Mesendoderm (in vitro differentiated cells): ENCODE data around the gene RAB1B.

Experiments used
- DNase-seq: peaks from one replicate; pipeline ENCODE4 v3.0.0; 2013
- H2AK5ac ChIP-seq: 2 replicates; pipeline ENCODE4 v1.6.1; 2013; ENCODE audit warnings: low read length, inconsistent platforms
- H2BK120ac ChIP-seq: 2 replicates; pipeline ENCODE4 v1.6.1; 2013; ENCODE audit warnings: low read depth, mild to moderate bottlenecking, low read length, moderate library complexity, mixed read lengths
- H2BK15ac ChIP-seq: replicated peaks from 2 replicates; pipeline ENCODE4 v1.6.1; 2013; ENCODE audit warnings: low read depth, mild to moderate bottlenecking, moderate library complexity
- H2BK5ac ChIP-seq: 2 replicates; pipeline ENCODE4 v1.6.1; 2013; ENCODE audit warnings: low read length, inconsistent platforms
- H3K18ac ChIP-seq: 2 replicates; pipeline ENCODE4 v1.6.1; 2013; ENCODE audit warnings: mild to moderate bottlenecking, low read length, mixed read lengths
- H3K23ac ChIP-seq: one replicate; pipeline ENCODE4 v1.6.1; 2013; ENCODE audit warnings: low read length
- H3K27ac ChIP-seq: 2 replicates; pipeline ENCODE4 v1.5.1; 2013; ENCODE audit warnings: low read depth, mild to moderate bottlenecking, inconsistent platforms, low read length, moderate library complexity
- H3K27me3 ChIP-seq: 2 replicates; pipeline ENCODE4 v1.6.1; 2013; ENCODE audit warnings: low read length, control low read depth, mild to moderate bottlenecking, inconsistent platforms; ENCODE audit not compliant: insufficient read depth, poor library complexity
- H3K36me3 ChIP-seq: 2 replicates; pipeline ENCODE4 v1.6.1; 2013; ENCODE audit warnings: low read length, inconsistent platforms; ENCODE audit not compliant: control insufficient read depth, insufficient read depth
- H3K4ac ChIP-seq: one replicate; pipeline ENCODE4 v1.6.1; 2013; ENCODE audit warnings: low read depth, mild to moderate bottlenecking, low read length, moderate library complexity
- H3K4me1 ChIP-seq: 2 replicates; pipeline ENCODE4 v1.6.1; 2013; ENCODE audit warnings: low read depth, low read length, inconsistent platforms; ENCODE audit not compliant: control insufficient read depth
- H3K4me2 ChIP-seq: 2 replicates; pipeline ENCODE4 v1.6.1; 2013; ENCODE audit warnings: low read length
- H3K4me3 ChIP-seq: 2 replicates; pipeline ENCODE4 v1.5.1; 2013; ENCODE audit warnings: mild to moderate bottlenecking, low read length
- H3K56ac ChIP-seq: one replicate; pipeline ENCODE4 v1.6.1; 2013; ENCODE audit warnings: low read length
- H3K79me1 ChIP-seq: 2 replicates; pipeline ENCODE4 v1.6.1; 2013; ENCODE audit warnings: low read length, inconsistent platforms
- H3K79me2 ChIP-seq: 2 replicates; pipeline ENCODE4 v1.6.1; 2013; ENCODE audit warnings: mild to moderate bottlenecking, low read length; ENCODE audit not compliant: control insufficient read depth, insufficient read depth
- H3K9ac ChIP-seq: 2 replicates; pipeline ENCODE4 v1.6.1; 2013; ENCODE audit warnings: low read length, inconsistent platforms
- H4K5ac ChIP-seq: one replicate; pipeline ENCODE4 v1.6.1; 2013; ENCODE audit warnings: low read length
- H4K8ac ChIP-seq: one replicate; pipeline ENCODE4 v1.6.1; 2013; ENCODE audit warnings: low read depth, mild to moderate bottlenecking, control low read depth, low read length, moderate library complexity
- WGBS: extraction: QIAGEN DNeasy Blood & Tissue Kit; methylation state at CpG from one replicate; pipeline ENCODE4 v1.1.7; 2013; ENCODE audit warnings: low lambda C conversion rate, missing lambda C conversion rate; ENCODE audit not compliant: insufficient coverage; ENCODE audit errors: extremely low coverage; 5-methylcytosine and 5-hydroxymethylcytosine counted together

RAB1B gene

DNA sequence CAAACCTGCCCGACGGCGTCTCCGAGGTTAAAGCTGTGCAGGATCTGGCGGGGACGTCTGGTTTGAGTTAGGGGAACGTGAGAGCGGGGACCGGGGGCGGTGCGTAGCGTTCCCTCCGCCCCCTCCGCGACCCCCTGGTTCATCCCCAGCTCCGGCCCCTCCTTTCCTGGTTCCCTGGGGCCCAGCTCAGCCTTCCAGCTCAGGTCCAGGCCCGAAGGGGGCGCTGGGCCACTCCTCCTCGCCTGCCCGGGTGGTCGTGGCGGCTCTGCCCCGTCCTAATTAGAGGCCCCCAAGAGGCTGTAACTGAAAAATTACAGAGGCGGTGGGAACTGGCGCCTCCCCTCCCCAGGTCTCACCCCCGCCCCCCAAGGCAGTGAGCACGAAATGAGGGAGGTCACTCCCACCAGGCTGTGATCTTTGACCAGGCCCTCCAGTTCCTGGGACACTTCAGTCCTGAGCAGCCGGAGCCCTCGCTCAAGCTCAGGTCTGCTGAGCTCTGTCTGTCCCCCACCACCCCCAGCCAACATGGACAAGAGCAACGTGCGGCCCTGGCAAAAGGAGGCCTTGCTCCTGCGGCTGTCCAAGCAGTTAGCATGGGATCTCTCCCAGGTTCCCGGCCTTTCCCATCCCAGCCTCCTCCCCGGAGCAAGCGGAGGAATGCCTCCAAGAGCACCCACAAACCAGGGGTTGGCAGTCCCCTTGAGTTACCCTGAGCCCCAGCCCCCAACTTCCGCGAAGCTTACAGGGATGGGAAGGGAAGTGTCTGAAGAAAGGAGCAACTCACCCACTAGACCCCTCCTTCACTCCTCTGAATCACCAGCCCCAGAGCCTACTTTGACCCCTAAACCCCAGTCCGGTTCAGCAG, 45.1 kb downstream of the RAB1B start:
- peak overlapping the region; percentile 1 for H3K18ac ChIP-seq
- no CpG with 5 or more reads among the region's 38 CpGs for WGBS
- H2BK5ac ChIP-seq: peak overlapping the region; percentile 70
- H2AK5ac ChIP-seq: peak overlapping the region; percentile 37
- no peaks in the 10 kb centered on the region for H3K79me2 ChIP-seq
- H4K5ac ChIP-seq: no peak overlapping the region
- H3K4me1 ChIP-seq: peaks cover 16% of the 10 kb centered on the region
- peak overlapping the region; percentile 86 for H3K9ac ChIP-seq
- peak overlapping the region; percentile 9 for H2BK120ac ChIP-seq
- H3K27ac ChIP-seq: peak overlapping the region; percentile 92
- no peaks in the 10 kb centered on the region for H3K36me3 ChIP-seq
- peak overlapping the region; percentile 89 for H3K4me2 ChIP-seq
- no peak overlapping the region for H2BK15ac ChIP-seq
- peak overlapping the region; percentile 93 for H3K56ac ChIP-seq
- no peaks in the 10 kb centered on the region for H3K27me3 ChIP-seq
- H3K23ac ChIP-seq: peak overlapping the region; percentile 24
- no peak for DNase-seq
- peak overlapping the region; percentile 44 for H3K4me3 ChIP-seq
- no peak overlapping the region for H4K8ac ChIP-seq
- H3K79me1 ChIP-seq: no peaks in the 10 kb centered on the region
- peak overlapping the region; percentile 75 for H3K4ac ChIP-seq

DNA sequence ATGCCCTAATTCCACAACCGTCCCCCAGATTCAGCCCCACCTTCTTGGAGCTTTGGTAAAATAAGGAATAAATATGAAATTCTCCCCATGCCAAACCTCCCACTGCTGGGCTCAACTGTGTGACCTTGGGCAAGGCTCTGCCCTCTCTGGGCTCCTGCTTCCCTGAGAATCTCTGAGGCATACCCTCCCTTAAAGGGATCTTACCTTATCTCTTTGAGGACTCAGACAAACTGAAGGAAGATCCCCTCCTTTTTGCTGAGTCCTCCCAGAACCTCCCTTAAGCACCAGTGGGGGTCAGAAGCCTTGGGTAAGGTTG, 45.7 kb downstream of the RAB1B start:
- Histone ChIP-seq H3K23ac (no peak overlapping the region), H3K4me1 (peaks cover 16% of the 10 kb centered on the region), H2BK15ac (no peak overlapping the region), H2BK120ac (no peak overlapping the region), H4K5ac (no peak overlapping the region), H3K56ac (peak overlapping the region; percentile 93), H3K4ac (no peak overlapping the region), H3K4me3 (no peak overlapping the region), H3K79me1 (no peaks in the 10 kb centered on the region), H4K8ac (no peak overlapping the region), H3K9ac (peak overlapping the region; percentile 86), H3K27ac (peak overlapping the region; percentile 92), H3K18ac (no peak overlapping the region), H3K36me3 (no peaks in the 10 kb centered on the region), H2AK5ac (peak overlapping the region; percentile 37), H3K27me3 (no peaks in the 10 kb centered on the region), H3K4me2 (no peak overlapping the region), H3K79me2 (no peaks in the 10 kb centered on the region), H2BK5ac (peak overlapping the region; percentile 67)
- no CpG with 5 or more reads among the region's 1 CpG for WGBS
- DNase-seq: no peak

DNA sequence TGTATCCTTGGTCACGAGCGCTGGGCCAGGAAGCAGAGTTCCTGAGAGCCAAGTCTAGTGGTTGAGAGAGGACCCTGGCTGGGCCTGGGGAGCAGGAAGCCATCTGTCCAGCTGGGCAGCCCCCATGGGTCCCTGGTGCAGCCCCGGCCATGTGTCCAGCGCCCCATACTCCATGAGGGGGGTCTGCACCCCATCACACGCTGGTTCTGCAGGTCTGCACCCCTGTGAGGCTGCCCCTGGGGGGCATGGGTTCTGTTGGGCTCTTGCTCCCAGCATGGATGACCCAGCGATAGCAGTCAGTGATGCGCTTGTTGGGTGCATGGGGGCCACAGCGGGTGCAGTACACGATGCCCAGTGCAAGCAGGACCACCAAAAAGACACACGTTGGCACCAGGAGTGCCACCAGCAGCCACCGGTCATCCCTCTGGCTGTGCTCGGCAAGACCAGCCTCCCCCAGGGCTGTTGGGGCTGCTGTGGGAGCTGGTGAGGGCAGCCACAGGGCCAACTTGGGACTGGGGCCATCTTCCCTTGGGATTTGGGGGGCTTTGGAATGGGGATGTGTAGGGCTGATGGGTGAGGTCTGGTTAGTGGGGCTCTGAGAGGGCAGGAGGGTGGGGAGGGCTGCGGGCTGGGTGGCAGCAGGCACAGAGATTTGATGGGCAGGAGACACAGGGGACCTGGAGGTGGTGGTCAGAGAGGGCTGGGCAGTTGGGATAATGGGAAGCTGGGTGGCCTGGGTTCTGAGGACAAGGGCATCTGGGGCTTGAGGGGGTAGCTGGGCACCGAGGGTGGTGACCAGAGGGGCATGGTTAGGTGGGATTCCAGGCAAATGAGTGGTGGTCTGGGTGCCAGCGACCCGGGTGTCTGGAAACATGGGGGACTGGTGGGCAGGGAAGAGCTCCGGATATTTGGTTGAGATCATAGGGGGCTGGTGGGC, 46.4 kb downstream of the RAB1B start:
- Histone ChIP-seq H3K56ac (no peak overlapping the region), H2BK15ac (no peak overlapping the region), H3K9ac (no peak overlapping the region), H2BK5ac (no peak overlapping the region), H3K36me3 (no peaks in the 10 kb centered on the region), H3K4me3 (no peak overlapping the region), H4K5ac (no peak overlapping the region), H3K4ac (no peak overlapping the region), H3K79me2 (no peaks in the 10 kb centered on the region), H4K8ac (no peak overlapping the region), H2AK5ac (no peak overlapping the region), H3K18ac (no peak overlapping the region), H3K23ac (no peak overlapping the region), H3K4me1 (peaks cover 16% of the 10 kb centered on the region), H2BK120ac (no peak overlapping the region), H3K27me3 (no peaks in the 10 kb centered on the region), H3K79me1 (no peaks in the 10 kb centered on the region), H3K27ac (no peak overlapping the region), H3K4me2 (no peak overlapping the region)
- DNase-seq: no peak
- no CpG with 5 or more reads among the region's 17 CpGs for WGBS

DNA sequence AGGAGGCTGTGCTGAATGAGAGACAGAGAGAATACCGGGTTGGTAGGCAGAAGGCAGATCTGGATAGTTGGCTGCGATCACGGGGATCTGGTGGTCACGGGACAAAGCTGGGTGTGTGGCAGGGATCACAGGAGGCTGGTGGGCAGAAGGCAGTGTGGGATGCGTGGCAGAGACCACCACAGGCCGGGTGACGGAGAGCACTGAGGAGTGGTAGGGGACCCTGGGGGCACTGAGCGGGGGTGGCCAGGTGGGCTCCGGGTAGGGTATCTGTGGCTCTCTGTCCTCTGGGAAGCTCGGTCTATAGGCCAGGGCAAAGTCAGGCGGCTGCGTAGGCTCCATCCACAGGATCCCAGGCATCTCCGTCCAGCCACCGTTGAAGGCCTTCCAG, 47.1 kb downstream of the RAB1B start:
- H3K4me3 ChIP-seq: no peak overlapping the region
- no peak overlapping the region for H4K5ac ChIP-seq
- no peak overlapping the region for H2BK5ac ChIP-seq
- H3K4me2 ChIP-seq: no peak overlapping the region
- no peaks in the 10 kb centered on the region for H3K27me3 ChIP-seq
- no peaks in the 10 kb centered on the region for H3K36me3 ChIP-seq
- H3K79me2 ChIP-seq: no peaks in the 10 kb centered on the region
- no peak overlapping the region for H2BK15ac ChIP-seq
- no peak overlapping the region for H3K18ac ChIP-seq
- no peak overlapping the region for H3K9ac ChIP-seq
- no peak for DNase-seq
- no peak overlapping the region for H2BK120ac ChIP-seq
- H3K23ac ChIP-seq: no peak overlapping the region
- H3K4ac ChIP-seq: no peak overlapping the region
- H3K79me1 ChIP-seq: no peaks in the 10 kb centered on the region
- H4K8ac ChIP-seq: no peak overlapping the region
- no peak overlapping the region for H3K56ac ChIP-seq
- H2AK5ac ChIP-seq: no peak overlapping the region
- H3K4me1 ChIP-seq: peaks cover 16% of the 10 kb centered on the region
- WGBS: no CpG with 5 or more reads among the region's 14 CpGs
- no peak overlapping the region for H3K27ac ChIP-seq

DNA sequence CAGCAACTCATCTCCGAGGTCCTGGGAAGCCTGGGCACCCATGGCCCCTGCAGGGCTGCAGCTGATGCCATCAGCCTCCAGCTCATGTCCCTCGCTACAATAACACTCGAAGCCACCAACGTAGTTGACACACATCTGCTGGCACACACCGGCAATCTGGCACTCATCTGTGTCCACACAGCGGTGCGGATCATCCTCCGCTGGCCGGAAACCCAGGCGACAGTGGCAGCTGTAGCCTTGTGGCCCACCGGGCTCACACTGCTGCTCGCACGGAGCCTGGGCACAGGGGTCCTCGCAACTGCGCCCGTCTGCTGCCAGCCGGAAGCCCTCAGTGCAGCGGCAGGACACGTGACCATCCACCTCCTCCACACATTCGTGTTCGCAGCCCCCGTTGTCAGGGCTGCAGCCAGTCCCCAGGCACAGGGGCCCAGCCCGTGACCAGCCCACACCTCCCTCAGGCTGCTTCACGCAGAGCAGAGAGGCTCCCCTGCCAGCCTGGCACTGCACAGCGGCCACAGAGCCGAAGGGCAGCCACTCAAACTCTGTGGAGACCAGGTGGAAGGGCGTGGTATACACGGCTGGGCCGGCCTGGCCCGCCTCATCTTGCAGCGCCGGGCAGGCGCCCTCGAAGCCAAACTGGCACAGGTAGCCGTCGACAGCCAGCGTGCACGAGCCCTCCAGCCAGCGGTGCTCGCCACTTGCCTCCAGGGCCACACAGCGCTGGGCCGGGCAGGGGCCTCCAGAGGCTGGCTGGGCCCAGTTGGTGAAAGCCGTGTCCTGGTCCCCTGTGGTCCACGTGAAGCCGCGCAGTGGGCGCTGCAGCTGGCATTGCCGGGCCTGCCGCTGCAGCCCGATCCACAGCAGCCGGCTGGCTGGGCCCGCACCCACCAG, 47.7 kb downstream of the RAB1B start:
- Histone ChIP-seq H3K27ac (no peak overlapping the region), H4K5ac (no peak overlapping the region), H3K79me2 (no peaks in the 10 kb centered on the region), H3K27me3 (no peaks in the 10 kb centered on the region), H3K4me3 (no peak overlapping the region), H3K36me3 (no peaks in the 10 kb centered on the region), H3K4me1 (peaks cover 16% of the 10 kb centered on the region), H4K8ac (no peak overlapping the region), H2AK5ac (no peak overlapping the region), H3K4ac (no peak overlapping the region), H2BK5ac (no peak overlapping the region), H3K79me1 (no peaks in the 10 kb centered on the region), H3K18ac (no peak overlapping the region), H3K56ac (peak overlapping the region; percentile 76), H3K9ac (peak overlapping the region; percentile 59), H3K4me2 (no peak overlapping the region), H2BK120ac (no peak overlapping the region), H2BK15ac (no peak overlapping the region), H3K23ac (no peak overlapping the region)
- no CpG with 5 or more reads among the region's 52 CpGs for WGBS
- DNase-seq: no peak
